K562 (cell line): ENCODE results near the gene KIAA0825. TPM values are rescaled to one million over a fixed set of nuclear protein-coding genes. Genes with fewer than 3 reads are reported as not detected.

Experiments used
- ARNT ChIP-seq, 2 experiments: fragments of 450-650 bp; IDR thresholded peaks; 2 replicates each; pipeline ENCODE4 v1.6.1; 2016; ENCODE audit warnings: mild to moderate bottlenecking in 1 of 2
- BCL6 ChIP-seq: fragments of 250-450 bp; sonication (Bioruptor Pico); IDR thresholded peaks from 2 replicates; pipeline ENCODE4 v1.4.0; 2020
- ETV1 ChIP-seq: fragments of 450-650 bp; conservative IDR thresholded peaks from 2 replicates; pipeline ENCODE4 v1.6.1; 2016; ENCODE audit warnings: missing genetic modification characterization, control low read depth, low read depth, missing compliant biosample characterization
- FOS ChIP-seq: IDR thresholded peaks from 3 replicates; pipeline ENCODE4 v1.6.1; 2011; ENCODE audit not compliant: insufficient read length; ENCODE audit errors: extremely low read depth
- GATAD2A ChIP-seq: fragments of 450-650 bp; IDR thresholded peaks from 2 replicates; pipeline ENCODE4 v1.6.1; 2017
- HSF4 ChIP-seq: fragments of 250-450 bp; sonication (Bioruptor Pico); IDR thresholded peaks from 2 replicates; pipeline ENCODE4 v2.1.2; 2022; ENCODE audit warnings: mild to moderate bottlenecking, moderate library complexity, borderline replicate concordance
- LCOR ChIP-seq: sonication (generic); formaldehyde crosslinking; IDR thresholded peaks from 2 replicates; pipeline ENCODE4 v1.8.0; 2022; ENCODE audit warnings: mild to moderate bottlenecking, missing genetic modification reagents
- MAFF ChIP-seq: IDR thresholded peaks from 2 replicates; pipeline ENCODE4 v1.6.1; 2012; ENCODE audit warnings: low read length, improper control_type of control experiment
- NFIC ChIP-seq: fragments of 450-650 bp; IDR thresholded peaks from 2 replicates; pipeline ENCODE4 v1.6.1; 2017; ENCODE audit warnings: mild to moderate bottlenecking, inconsistent platforms
- NONO ChIP-seq, 2 experiments: fragments of 200-400 bp in 1 of 2; fragments of 450-650 bp in 1 of 2; formaldehyde crosslinking in 1 of 2; IDR thresholded peaks; 2 replicates each; pipeline ENCODE4 v1.6.1; 2017; ENCODE audit warnings: low read depth in 2 of 2, mild to moderate bottlenecking in 2 of 2, moderate library complexity in 2 of 2, low read length in 1 of 2
- POLR2B ChIP-seq: fragments of 450-650 bp; IDR thresholded peaks from 2 replicates; pipeline ENCODE4 v1.6.1; 2018; ENCODE audit warnings: low read depth; ENCODE audit not compliant: partially characterized antibody
- PRPF4 ChIP-seq: fragments of 200-400 bp; formaldehyde crosslinking; IDR thresholded peaks from one replicate; pipeline ENCODE4 v1.6.1; 2017; ENCODE audit warnings: low read length, low read depth, mild to moderate bottlenecking; ENCODE audit not compliant: insufficient read depth, poor library complexity, severe bottlenecking
- PTTG1 ChIP-seq: fragments of 450-650 bp; IDR thresholded peaks from 2 replicates; pipeline ENCODE4 v1.6.1; 2016; ENCODE audit warnings: low read depth, mild to moderate bottlenecking, missing genetic modification characterization, missing compliant biosample characterization
- RFX1 ChIP-seq: fragments of 450-650 bp; IDR thresholded peaks from 2 replicates; pipeline ENCODE4 v1.6.1; 2016; ENCODE audit warnings: mild to moderate bottlenecking, moderate library complexity
- SMC3 ChIP-seq: conservative IDR thresholded peaks from 2 replicates; pipeline ENCODE4 v1.6.1; 2011; ENCODE audit warnings: low read depth, low read length, improper control_type of control experiment; ENCODE audit not compliant: insufficient read depth
- SP1 ChIP-seq: sonication (generic); formaldehyde crosslinking; IDR thresholded peaks from 2 replicates; pipeline ENCODE4 v1.8.1; 2022; ENCODE audit warnings: mild to moderate bottlenecking, missing genetic modification reagents
- SREBF2 ChIP-seq: sonication (generic); formaldehyde crosslinking; IDR thresholded peaks from 2 replicates; pipeline ENCODE4 v1.4.0; 2020; ENCODE audit warnings: mild to moderate bottlenecking, missing genetic modification reagents
- TOE1 ChIP-seq, 2 experiments: fragments of 450-650 bp in 1 of 2; sonication (generic) in 1 of 2; formaldehyde crosslinking in 1 of 2; IDR thresholded peaks; 2 replicates each; pipeline versions ENCODE4 v1.7.1 to v1.8.0; 2016 to 2022; ENCODE audit warnings: borderline replicate concordance in 2 of 2, mild to moderate bottlenecking in 2 of 2, antibody characterized with exemption in 1 of 2, inconsistent platforms in 1 of 2, low read depth in 1 of 2, missing genetic modification reagents in 1 of 2, moderate library complexity in 1 of 2
- TRIM28 ChIP-seq: fragments of 450-650 bp; IDR thresholded peaks from 2 replicates; pipeline ENCODE4 v1.6.1; 2017
- ZBTB7A ChIP-seq: IDR thresholded peaks from 2 replicates; pipeline ENCODE4 v1.6.1; 2011; ENCODE audit warnings: low read depth, mild to moderate bottlenecking, low read length, moderate library complexity, borderline replicate concordance; ENCODE audit not compliant: control insufficient read depth
- ZC3H11A ChIP-seq: IDR thresholded peaks from 2 replicates; pipeline ENCODE4 v1.6.1; 2012; ENCODE audit warnings: low read depth, low read length, improper control_type of control experiment
- ZEB2 ChIP-seq: fragments of 450-650 bp; IDR thresholded peaks from 2 replicates; pipeline ENCODE4 v1.6.1; 2016
- ZNF436 ChIP-seq: fragments of 250-450, 450-650 bp; sonication (Bioruptor Pico); formaldehyde crosslinking; IDR thresholded peaks from 2 replicates; pipeline ENCODE4 v1.7.0; 2020; ENCODE audit warnings: mild to moderate bottlenecking
- ZNF507 ChIP-seq: conservative IDR thresholded peaks from 2 replicates; pipeline ENCODE4 v1.6.1; 2017; ENCODE audit warnings: missing genetic modification characterization, missing compliant biosample characterization
- ZNF75A ChIP-seq: fragments of 450-650 bp; formaldehyde crosslinking; IDR thresholded peaks from 2 replicates; pipeline ENCODE4 v1.4.0; 2020; ENCODE audit warnings: mild to moderate bottlenecking
- ZNF785 ChIP-seq: fragments of 250-450 bp; sonication (Bioruptor Pico); IDR thresholded peaks from 2 replicates; pipeline ENCODE4 v1.4.0; 2020; ENCODE audit warnings: mild to moderate bottlenecking
- polyA plus RNA-seq, 8 experiments: library from polyadenylated mRNA; depleted of rRNA in 4 of 8; stranded (reverse) in 5 of 8; unstranded in 3 of 8; fragments of >200 nt; fragmentation: Nextera tagmentation in 2 of 8; fragmentation: Illumina TruSeq in 1 of 8; extraction: Ambion mirVana in 2 of 8; extraction: Trizol in 1 of 8; gene quantifications; 2 replicates each; pipeline versions ENCODE4 v1.2.1 to v1.2.3, GENCODE V29; 2011 to 2014; ENCODE audit warnings: inconsistent platforms in 1 of 8, missing spikeins in 1 of 8
- total RNA-seq, 7 experiments: library from RNA; depleted of rRNA in 6 of 7; stranded (reverse); fragments of >200 nt in 6 of 7; fragmentation: Illumina TruSeq in 2 of 7; extraction: Trizol in 2 of 7; gene quantifications; 2 replicates each; pipeline versions ENCODE4 v1.2.1 to v1.2.3, GENCODE V29; 2011 to 2021; ENCODE audit warnings: low replicate concordance in 1 of 7
- TF ChIP-seq, protein P1 (sequence below): fragments of 250-450 bp; sonication (Bioruptor Pico); IDR thresholded peaks from 2 replicates; pipeline ENCODE4 v1.9.0; 2021; ENCODE audit warnings: mild to moderate bottlenecking, inconsistent platforms
- TF ChIP-seq, protein P2 (sequence below): sonication (generic); formaldehyde crosslinking; IDR thresholded peaks from 2 replicates; pipeline ENCODE4 v1.8.0; 2022; ENCODE audit warnings: mild to moderate bottlenecking, missing genetic modification reagents
- TF ChIP-seq, protein P3 (sequence below): fragments of 450-650 bp; IDR thresholded peaks from 2 replicates; pipeline ENCODE4 v1.6.1; 2018; ENCODE audit warnings: mild to moderate bottlenecking, low read depth; ENCODE audit not compliant: partially characterized antibody

KIAA0825 gene
- total and polyA plus RNA-seq, 9 of the 15 experiments (the other 6 are each of a cell fraction or from before 2014, with no cell fraction given) = 0.05 to 0.36 (median 0.16) TPM; not detected in 1

DNA sequence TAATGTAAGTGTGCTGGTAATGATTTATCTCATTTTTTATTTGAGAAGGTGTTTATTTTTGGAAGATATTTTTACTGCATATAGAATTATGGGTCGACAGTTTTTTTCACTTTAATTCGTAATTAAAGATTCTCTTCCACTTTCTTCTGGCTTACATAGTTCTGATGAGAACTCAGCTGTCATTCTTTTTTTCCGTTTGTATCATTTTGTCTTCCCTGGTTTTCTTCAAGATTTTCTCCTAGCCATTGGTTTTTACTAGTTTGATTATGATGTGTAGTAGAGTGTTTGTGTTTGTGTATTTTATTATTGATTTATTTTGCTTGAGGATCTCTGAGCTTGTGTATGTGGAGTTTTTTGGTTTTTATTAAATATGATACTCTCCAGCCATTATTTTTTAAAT lies 21.8 kb upstream of the KIAA0825 start (continued):
- TF ChIP-seq, protein P1, sequence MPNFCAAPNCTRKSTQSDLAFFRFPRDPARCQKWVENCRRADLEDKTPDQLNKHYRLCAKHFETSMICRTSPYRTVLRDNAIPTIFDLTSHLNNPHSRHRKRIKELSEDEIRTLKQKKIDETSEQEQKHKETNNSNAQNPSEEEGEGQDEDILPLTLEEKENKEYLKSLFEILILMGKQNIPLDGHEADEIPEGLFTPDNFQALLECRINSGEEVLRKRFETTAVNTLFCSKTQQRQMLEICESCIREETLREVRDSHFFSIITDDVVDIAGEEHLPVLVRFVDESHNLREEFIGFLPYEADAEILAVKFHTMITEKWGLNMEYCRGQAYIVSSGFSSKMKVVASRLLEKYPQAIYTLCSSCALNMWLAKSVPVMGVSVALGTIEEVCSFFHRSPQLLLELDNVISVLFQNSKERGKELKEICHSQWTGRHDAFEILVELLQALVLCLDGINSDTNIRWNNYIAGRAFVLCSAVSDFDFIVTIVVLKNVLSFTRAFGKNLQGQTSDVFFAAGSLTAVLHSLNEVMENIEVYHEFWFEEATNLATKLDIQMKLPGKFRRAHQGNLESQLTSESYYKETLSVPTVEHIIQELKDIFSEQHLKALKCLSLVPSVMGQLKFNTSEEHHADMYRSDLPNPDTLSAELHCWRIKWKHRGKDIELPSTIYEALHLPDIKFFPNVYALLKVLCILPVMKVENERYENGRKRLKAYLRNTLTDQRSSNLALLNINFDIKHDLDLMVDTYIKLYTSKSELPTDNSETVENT = no peak
- TF ChIP-seq GATAD2A (no peak), ETV1 (tag) (no peak), SREBF2 (no peak), ZNF785 (no peak), ARNT (IDR thresholded peaks at IDR 0.05) (peak in 1 of 2 experiments; percentile 46; a peak in 1 of 4 replicates), ZEB2 (peak; percentile 21; the same call in 1 of the 2 replicates), FOS (no peak), ZBTB7A (no peak), NONO (IDR thresholded peaks at IDR 0.05; ENCODE audit: low read depth in 2 of 2, low read length in 1 of 2) (no peak), LCOR (CRISPR knock-in tag) (no peak), PTTG1 (tag) (no peak), HSF4 (CRISPR knock-in tag) (no peak), MAFF (no peak), ZNF436 (CRISPR knock-in tag) (no peak), TOE1 (IDR thresholded peaks at IDR 0.05; ENCODE audit: borderline replicate concordance) (no peak), TOE1 (CRISPR knock-in tag; IDR thresholded peaks at IDR 0.05; ENCODE audit: borderline replicate concordance, low read depth) (no peak), PRPF4 (no peak), TRIM28 (peak; percentile 96), ZNF507 (tag) (no peak), BCL6 (CRISPR knock-in tag) (no peak), RFX1 (no peak), SP1 (CRISPR knock-in tag) (no peak), NFIC (no peak), ZC3H11A (no peak), POLR2B (no peak), SMC3 (no peak), ZNF75A (CRISPR knock-in tag) (no peak)
- TF ChIP-seq, protein P2, sequence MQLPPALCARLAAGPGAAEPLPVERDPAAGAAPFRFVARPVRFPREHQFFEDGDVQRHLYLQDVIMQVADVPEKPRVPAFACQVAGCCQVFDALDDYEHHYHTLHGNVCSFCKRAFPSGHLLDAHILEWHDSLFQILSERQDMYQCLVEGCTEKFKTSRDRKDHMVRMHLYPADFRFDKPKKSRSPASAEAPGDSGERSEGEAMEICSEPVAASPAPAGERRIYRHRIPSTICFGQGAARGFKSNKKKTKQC = no peak
- TF ChIP-seq, protein P3, sequence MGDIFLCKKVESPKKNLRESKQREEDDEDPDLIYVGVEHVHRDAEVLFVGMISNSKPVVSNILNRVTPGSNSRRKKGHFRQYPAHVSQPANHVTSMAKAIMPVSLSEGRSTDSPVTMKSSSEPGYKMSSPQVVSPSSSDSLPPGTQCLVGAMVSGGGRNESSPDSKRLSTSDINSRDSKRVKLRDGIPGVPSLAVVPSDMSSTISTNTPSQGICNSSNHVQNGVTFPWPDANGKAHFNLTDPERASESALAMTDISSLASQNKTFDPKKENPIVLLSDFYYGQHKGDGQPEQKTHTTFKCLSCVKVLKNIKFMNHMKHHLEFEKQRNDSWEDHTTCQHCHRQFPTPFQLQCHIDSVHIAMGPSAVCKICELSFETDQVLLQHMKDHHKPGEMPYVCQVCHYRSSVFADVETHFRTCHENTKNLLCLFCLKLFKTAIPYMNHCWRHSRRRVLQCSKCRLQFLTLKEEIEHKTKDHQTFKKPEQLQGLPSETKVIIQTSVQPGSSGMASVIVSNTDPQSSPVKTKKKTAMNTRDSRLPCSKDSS = peak; percentile 68
